NCI-H2196 (cell line): Measurements from ENCODE around the gene RNF135.
"Not testable (repeated sequence)": the region's sequence is repeated elsewhere in the genome, so short reads cannot be mapped to it uniquely, and the experiment has no call there.

Experiments
- DNase-seq: peaks from one replicate; lab custom pipeline; 2025; ENCODE audit not compliant: unreplicated experiment; lab: John Stamatoyannopoulos, UW

The RNF135 gene

DNA sequence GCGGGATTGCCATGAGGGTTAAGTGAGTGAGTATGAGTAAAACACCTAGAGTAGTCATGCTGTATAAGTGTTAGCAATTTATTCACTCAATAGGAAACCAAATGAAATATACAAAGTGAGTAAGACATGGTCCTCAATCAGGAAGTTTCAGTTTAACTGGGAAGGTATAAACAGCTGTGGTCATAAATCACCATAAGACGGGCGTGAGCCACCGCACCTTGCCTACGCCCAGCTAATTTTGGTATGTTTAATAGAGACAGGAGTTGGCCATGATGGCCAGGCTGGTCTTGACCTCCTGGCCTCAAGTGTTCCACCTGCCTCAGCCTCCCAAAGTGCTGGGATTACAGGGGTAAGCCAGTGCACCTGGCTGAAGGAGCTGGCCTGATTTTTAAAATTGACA is 27.0 kb downstream of the RNF135 start:
- DNase-seq = no peak

DNA sequence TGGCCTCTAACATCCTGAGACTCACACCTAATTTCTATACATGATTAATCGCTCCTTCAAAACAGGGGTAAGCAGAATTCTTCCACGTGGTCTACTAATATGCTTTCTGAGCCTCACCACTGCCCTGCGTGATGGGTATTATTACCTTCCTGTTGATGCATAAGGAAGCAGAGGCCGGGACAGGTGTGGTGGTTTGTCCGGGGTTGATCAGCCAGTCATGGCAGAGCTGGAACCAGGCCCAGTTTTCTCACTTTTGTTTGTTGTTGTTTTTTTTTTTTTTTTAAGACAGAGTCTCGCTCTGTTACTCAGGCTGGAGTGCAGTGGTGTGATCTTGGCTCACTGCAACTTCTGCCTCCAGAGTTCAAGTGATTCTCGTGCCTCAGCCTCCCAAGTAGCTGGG is 31.2 kb downstream of the RNF135 start:
- DNase-seq = no peak

DNA sequence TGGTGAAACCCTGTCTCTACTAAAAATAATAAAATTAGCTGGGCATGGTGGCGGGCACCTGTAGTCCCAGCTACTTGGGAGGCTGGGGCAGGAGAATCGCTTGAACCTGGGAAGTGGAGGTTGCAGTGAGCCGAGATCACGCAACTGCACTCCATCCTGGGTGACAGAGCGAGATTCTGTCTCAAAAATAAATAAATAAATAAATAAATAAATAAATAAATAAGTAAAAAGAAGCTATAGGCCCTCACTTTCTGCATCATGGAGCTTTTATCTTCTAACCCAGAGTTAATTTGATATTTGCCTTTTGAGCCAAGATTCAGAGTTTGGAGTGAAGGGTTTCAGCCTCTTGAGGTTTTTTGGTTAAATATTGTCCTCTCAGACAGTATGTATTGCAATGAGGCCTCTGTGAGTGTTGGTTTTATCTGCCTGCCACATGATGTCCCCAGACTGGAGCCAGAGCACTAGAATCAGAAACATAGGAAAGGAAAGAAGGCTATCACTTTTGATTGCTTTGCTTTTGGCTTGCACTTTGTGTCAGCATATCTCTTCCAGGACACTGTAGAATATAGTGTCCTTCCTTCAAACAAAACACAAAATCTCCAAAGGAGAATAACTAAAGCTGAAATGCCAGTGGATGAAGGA is 32.5 kb downstream of the RNF135 start:
- no peak for DNase-seq

DNA sequence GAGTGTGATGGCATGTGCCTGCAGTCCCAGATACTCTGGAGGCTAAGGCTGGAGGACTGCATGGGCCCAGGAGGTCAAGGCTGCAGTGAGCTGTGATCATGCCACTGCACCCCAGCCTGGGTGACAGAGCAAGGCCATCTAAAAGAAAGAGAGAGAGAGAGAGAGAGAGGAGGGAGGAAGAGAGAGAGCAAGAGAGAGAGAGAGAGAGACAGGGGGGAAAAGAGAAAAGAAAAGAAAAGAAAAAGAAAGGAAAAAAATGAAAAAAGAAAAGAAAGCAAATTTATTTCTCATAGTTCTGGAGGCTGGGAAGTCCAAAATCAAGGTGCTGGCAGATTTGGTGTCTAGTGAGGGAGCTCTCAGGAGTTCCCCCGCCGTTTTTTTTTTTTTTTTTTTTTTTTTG is 33.3 kb downstream of the RNF135 start:
- no peak for DNase-seq

DNA sequence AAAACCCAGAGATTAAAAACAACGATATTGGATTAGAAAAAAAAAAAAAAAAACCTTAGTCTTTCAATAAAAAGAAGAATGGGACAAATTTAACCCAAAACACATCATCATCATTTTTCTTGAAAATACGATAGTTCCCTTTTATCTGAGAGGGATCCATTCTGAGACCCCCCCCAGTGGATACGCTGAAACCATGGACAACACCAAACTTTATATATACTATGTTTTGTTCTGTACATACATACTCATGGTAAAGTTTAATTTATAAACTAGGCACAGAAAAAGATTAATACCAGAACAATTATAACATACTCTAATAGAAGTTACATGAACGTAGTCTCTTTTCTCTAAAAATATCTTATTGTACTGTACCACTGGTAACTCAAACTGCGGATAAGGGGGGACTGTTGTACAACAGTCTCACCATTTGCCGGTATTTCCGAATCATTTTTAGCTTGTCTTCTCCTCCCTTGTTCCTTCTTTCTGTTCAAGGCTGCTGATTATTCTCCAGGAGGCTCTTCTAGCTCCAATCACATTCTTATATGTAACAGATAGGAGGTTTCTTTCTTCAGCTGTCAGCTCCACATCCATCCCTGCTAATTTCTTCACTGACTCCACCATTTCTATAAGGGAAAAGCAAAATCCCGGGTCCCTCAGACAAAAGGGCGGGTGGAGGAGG is 37.0 kb downstream of the RNF135 start:
- no peak for DNase-seq

DNA sequence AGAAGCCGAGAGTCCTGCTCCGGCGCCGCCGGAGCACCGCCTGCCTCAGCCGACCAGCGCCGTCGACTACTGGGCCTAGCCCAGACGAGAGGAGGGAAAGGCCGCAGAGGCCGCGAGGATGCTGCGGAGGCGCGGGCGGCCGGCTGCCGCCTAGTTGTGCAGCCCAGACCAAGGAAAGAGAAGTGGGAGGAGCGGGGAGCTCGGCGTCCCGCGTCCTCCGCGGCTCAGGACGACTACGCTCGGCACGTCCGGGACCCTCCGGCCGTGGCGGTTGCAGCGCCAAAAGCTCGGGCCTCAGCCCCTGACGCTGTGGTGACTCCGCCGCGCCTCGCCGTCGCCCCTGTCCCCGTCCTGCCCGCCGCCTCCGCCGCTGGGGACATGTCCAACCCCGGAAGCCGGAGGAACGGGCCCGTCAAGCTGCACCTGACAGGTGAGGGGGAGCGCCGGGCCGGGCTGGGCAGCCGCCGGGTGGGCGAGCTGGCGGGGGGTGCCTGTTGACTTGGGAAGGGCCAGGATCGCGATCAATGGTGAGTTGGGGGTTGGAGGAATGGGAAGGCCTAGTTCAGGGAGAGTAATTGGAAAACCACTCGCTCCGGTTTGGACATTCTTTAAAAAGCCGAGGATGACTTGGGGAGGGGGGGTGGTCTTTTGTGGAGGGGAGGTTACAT is 37.7 kb downstream of the RNF135 start:
- no peak for DNase-seq

DNA sequence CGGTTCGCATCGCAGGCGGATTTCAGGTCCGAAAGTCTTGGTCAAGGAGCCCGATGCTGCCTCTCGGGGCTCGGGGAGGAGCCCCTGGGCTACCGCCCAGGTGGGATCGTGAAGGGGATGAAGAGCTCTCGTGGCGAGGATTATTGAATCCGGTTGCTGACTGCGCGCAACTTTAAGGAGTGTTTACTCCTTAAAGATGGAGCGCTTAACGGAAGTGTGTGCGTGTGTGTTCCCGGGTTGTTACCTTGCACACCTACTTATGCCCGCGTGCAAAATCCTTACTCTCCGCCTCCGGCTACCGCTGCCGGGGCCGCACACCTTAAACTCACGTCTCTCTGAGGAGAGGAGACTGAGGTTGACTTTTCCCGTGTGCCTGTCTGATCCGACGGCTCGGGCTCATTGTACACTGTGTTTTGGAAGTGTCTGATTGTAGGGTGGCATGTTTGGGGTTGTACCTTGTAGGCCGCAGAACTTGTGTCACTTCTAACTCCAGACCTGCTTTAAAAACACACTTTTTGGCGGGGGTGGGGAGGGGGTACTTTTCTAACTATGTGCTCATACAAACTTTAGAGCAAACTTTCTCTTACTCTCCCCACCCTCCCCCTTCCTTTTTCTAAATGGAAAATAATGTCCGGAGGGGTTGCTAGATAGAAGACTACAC is 38.3 kb downstream of the RNF135 start:
- DNase-seq = not testable (repeated sequence)

DNA sequence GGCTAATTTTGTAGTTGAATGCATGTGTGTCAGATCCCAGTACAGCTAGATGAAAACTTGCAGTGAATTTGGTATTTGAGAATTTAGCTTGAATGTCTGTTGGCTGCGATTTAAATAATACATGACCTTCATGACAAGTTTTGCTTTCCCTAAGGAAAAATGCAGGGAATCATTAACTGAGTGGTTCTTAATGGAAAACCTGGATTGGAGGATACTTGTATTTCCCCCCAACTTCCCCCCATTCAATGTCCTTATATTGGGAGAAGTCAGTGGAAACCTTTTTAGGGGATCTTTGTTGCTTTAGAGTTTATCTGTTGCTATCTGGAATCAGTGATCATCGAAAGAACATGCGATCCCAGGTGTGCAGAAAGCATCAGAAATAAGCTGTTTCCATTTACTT is 39.2 kb downstream of the RNF135 start:
- not testable (repeated sequence) for DNase-seq

DNA sequence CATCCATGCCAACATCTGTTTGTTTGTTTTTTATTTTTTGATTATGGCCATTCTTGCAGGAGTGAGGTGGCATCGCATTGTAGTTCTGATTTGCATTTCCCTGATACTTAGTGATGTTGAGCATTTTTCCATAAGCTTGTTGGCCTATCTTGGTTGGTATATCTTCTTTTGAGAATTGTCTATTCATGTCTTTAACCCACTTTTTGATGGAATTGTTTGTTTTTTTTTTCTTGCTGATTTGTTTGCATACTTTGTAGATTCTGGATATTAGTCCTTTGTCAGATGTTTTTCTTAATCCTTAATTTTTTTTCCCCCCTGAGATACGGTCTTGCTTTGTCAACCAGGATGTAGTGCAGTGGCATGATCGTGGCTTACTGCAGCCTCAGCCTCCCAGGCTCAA is 43.0 kb downstream of the RNF135 start:
- DNase-seq = no peak

DNA sequence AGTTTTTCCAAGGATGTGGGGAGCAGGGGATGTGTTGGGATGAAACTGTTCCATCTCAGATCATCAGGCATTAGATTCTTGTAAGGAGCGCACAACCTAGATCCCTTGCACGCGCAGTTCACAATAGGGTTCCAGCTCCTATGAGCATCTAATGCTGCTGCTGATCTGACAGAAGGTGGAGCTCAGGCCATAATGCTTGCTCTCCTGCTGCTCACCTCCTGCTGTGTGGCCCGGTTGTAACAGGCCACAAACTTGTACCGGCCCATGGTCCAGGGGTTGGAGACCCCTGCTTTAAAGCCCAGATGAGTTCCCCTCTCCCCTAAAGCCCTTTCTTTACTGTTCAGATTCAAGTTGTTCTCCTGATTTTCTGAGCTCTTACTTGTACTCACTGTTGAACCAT is 44.8 kb downstream of the RNF135 start:
- DNase-seq = no peak

DNA sequence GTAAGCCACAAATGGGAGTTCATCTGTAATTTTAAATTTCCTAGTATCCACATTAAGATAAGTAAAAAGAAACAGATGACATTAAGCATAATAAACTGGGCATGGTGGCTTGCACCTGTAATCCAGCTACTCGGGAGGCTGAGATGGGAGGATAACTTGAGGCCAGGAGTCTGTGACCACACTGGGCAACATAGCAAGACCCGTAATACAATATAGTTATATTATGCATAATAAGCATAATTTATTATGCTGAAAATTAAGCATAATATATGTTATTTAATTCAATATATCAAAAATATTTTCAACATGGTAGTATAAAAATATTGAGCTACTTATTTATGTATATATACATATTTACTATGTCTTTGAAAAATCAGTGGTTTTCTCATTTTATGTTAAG is 48.2 kb downstream of the RNF135 start:
- DNase-seq = no peak

DNA sequence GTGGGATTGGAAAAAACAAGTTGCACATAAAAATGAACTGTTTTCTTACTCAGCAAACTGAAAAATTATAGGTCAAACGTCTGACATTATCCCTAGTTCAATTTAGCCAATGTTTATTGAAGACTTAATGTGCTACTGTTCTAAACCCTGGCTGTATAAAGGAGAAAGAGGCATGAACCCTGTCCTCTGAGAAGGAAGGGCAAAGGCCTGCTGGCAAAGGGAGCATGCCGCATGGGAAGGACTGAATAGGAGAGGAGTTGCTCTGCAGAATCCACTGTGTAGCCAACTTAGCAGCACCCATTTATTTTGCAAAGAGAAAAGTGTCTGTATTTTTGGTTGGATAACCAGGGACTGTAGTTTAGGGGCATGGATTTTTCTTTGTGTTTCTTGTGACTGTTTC is 52.3 kb downstream of the RNF135 start:
- not testable (repeated sequence) for DNase-seq

DNA sequence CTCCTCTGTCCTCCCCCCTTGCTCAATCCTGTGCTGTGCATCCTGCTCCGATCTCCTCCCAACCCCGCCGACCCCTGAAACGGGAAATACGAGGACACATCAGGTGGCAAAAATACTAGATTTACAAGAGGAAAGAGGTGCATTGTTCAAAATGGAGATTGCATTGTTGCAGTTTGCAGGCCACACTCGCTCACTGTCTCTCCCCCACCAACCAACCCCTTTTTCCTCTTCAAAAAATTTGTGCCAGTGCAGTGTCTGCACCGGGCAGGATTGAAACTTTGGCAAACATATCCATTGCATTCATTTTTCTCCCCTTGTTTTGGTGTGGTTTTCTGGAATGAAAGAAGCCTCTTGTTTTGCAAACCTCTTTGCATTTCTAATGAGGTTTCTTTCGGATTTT is 61.0 kb downstream of the RNF135 start:
- no peak for DNase-seq

DNA sequence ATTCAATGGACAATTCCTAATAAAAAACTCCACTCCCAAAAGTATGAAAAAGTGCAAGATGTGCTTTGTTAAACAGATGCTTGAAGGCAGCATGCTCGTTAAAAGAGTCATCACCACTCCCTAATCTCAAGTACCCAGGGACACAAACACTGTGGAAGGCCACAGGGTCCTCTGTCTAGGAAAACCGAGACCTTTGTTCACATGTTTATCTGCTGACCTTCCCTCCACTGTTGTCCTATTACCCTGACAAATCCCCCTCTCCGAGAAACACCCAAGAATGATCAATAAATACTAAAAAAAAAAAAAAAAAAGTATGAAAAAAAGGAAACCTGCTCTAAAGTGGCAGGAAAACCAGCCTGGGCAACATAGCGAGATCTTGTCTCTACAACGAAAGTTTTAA is 64.8 kb downstream of the RNF135 start:
- not testable (repeated sequence) for DNase-seq

DNA sequence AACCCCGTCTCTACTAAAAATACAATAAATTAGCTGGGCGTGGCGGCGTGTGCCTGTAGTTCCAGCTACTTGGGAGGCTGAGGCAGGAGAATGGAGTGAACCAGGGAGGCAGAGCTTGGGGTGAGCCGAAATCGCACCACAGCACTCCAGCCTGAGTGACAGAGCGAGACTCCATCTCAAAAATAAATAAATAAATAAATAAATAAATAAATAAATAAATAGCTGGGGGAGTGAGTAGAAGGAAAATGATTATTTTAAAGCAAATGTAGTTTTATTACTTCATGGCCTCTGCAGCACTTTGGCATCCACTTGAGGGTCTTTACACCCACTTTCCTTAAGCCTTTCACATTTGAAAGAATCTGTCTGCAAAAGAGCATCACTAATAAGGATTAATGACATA is 70.0 kb downstream of the RNF135 start:
- DNase-seq = not testable (repeated sequence)

DNA sequence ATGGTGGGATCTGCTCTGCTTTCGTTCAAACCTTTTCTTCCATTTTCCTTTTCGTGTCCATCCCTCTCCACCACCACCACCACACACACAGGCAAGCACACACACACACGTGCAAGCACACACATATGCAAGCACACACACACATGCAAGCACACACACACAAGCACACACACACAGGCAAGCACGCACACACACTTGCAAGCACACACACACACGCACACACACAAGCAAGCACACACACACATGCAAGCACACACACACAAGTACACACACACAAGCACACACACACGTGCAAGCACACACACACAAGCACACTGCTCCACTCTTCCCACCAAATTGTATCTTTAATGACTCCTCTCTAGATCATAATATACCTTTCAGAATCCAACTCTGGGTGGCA is 71.5 kb downstream of the RNF135 start:
- not testable (repeated sequence) for DNase-seq

DNA sequence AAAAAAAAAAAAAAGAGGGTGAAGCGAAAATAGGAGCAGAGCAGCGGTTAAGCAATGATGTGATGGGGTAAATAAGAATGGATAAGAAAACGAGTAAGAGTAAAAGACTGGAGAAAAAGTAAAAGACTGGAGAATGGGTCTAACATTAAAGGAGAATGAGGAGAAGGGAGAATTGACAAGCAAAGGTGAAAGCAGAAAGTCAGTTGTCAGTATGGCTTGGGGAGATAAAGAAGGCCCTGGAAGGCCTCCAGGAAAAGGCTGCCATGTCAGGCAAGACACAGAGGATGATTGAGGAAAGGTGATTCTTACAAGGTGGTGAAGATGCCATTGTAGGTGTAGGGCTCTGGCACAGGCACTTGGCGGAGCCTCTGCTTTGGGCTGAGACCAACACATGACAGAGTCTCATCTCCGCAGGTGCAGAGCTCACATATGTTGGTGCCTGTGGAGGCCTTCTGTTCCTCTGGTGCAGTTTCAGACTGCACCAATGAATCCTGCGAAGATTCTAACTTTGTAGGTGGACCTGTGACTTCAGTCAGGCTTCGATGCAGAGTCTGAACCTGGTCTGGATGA is 76.1 kb downstream of the RNF135 start:
- not testable (repeated sequence) for DNase-seq

DNA sequence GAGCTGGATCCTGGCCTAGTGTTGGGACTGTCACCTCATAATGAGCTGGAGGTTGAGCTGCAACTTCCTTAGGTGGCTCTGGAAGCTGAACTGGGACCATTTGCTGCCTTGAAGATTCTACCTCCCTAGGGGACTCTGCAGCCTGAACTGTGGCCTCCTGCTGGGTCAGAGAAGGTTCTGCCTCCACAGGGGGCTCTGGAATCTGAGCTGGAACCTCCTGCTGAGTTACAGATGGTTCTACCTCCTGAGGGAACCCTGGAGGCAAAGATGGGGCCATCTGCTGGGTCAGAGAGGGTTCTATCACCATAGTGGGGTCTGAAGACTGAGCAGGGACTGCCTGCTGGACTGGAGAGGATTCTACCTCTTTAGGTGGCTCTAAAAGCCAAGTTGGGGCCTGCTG is 77.3 kb downstream of the RNF135 start:
- DNase-seq = no peak

DNA sequence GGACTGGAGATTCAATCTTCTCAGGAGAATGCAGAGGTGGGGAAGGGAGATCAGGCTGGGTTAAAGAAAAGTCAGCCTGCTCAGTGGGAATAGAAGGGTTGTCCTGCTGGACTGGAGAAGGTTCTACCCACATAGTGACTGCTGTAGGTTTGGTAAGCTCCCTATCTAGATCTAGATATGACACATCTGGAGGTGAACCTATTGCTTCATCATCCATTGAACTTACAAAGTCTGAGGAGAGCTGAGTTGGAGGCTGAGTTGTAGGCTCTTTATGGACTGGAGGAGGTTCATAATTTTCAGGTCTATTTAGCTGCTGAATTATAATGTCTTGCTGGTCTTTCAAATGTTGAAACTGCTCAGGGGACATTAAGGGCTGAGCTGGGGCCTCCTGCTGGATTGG is 77.9 kb downstream of the RNF135 start:
- DNase-seq = no peak
